ENCODE results near the gene COX7B.
"Not testable (repeated sequence)": the region's sequence is repeated elsewhere in the genome, so short reads cannot be mapped to it uniquely, and the experiment has no call there.

Gene COX7B

GRCh38 chrX:77945031-77945430 is 45.8 kb downstream of the COX7B start:
- DNase-seq (ENCODE audit: low read depth in 1 of 2, low spot score in 1 of 2): not testable (repeated sequence)

GRCh38 chrX:77945910-77946545 is 46.8 kb downstream of the COX7B start:
- DNase-seq (ENCODE audit: low read depth in 1 of 2, low spot score in 1 of 2): no peak

- DNase-seq (ENCODE audit: low read depth in 1 of 2, low spot score in 1 of 2): no peak
Observed at GRCh38 chrX:77946571-77946970, 47.3 kb downstream of the COX7B start.

- no peak for DNase-seq (ENCODE audit: low read depth in 1 of 2, low spot score in 1 of 2)
Observed at GRCh38 chrX:77949840-77950239, 50.6 kb downstream of the COX7B start.

- DNase-seq (ENCODE audit: low read depth in 1 of 2, low spot score in 1 of 2): no peak
Observed at GRCh38 chrX:77952173-77952572, 52.9 kb downstream of the COX7B start.

GRCh38 chrX:77953302-77953701 is 54.0 kb downstream of the COX7B start:
- no peak for DNase-seq (ENCODE audit: low read depth in 1 of 2, low spot score in 1 of 2)

- no peak for DNase-seq (ENCODE audit: low read depth in 1 of 2, low spot score in 1 of 2)
Observed at GRCh38 chrX:77953708-77954107, 54.4 kb downstream of the COX7B start.
